ENCODE data around the gene AGRN.
"Not testable (repeated sequence)": the region's sequence is repeated elsewhere in the genome, so short reads cannot be mapped to it uniquely, and the experiment has no call there.

Gene AGRN

GRCh38 chr1:1024771-1025699, 5.1 kb downstream of the AGRN start:
- POLR2A ChIA-PET = no interaction called here
- DNase-seq = no peak
- 95% methylated on average over 19 of the region's 31 CpGs for WGBS (ENCODE audit: insufficient coverage)
- Histone ChIP-seq H3K27ac (ENCODE audit: insufficient read depth in 1 of 2, low read depth in 1 of 2, low read length in 2 of 2, poor library complexity in 1 of 2, severe bottlenecking in 2 of 2) (no peak overlapping the region), H3K36me3 (ENCODE audit: control insufficient read depth in 4 of 4, insufficient read depth in 4 of 4, low read length in 3 of 4) (no peaks in the 10 kb centered on the region), H3K27me3 (replicated peaks in 2 of 5; ENCODE audit: control insufficient read depth in 4 of 5, insufficient read depth in 5 of 5, low read length in 4 of 5) (peaks cover 0 to 44% (median 8%) of the 10 kb centered on the region in 5 experiments), H3K4me3 (ENCODE audit: control insufficient read depth in 1 of 7, extremely low read depth in 1 of 7, insufficient read depth in 4 of 7, low read depth in 2 of 7, low read length in 6 of 7) (no peak overlapping the region), H3K9me3 (ENCODE audit: control extremely low read depth in 1 of 5, control insufficient read depth in 4 of 5, insufficient read depth in 2 of 5, low read depth in 1 of 5, low read length in 4 of 5) (no peaks in the 10 kb centered on the region), H3K4me1 (ENCODE audit: control extremely low read depth in 1 of 4, control insufficient read depth in 4 of 4, insufficient read depth in 4 of 4, low read length in 3 of 4) (peaks cover 0 to 16% (median 13%) of the 10 kb centered on the region in 4 experiments)
- CTCF ChIA-PET = interaction anchor here (1.3 to 1.6 kb wide), 2 partner anchors 21 to 42 kb away, joined by 5 read pairs; no protein-coding TSS in a partner anchor

- Histone ChIP-seq H3K4me3 (ENCODE audit: control insufficient read depth in 1 of 7, extremely low read depth in 1 of 7, insufficient read depth in 4 of 7, low read depth in 2 of 7, low read length in 6 of 7) (no peak overlapping the region), H3K36me3 (ENCODE audit: control insufficient read depth in 4 of 4, insufficient read depth in 4 of 4, low read length in 3 of 4) (no peaks in the 10 kb centered on the region), H3K9me3 (ENCODE audit: control extremely low read depth in 1 of 5, control insufficient read depth in 4 of 5, insufficient read depth in 2 of 5, low read depth in 1 of 5, low read length in 4 of 5) (no peaks in the 10 kb centered on the region), H3K4me1 (ENCODE audit: control extremely low read depth in 1 of 4, control insufficient read depth in 4 of 4, insufficient read depth in 4 of 4, low read length in 3 of 4) (peaks cover 0 to 12% (median 10%) of the 10 kb centered on the region in 4 experiments), H3K27me3 (replicated peaks in 2 of 5; ENCODE audit: control insufficient read depth in 4 of 5, insufficient read depth in 5 of 5, low read length in 4 of 5) (peaks cover 0 to 38% (median 8%) of the 10 kb centered on the region in 5 experiments), H3K27ac (ENCODE audit: insufficient read depth in 1 of 2, low read depth in 1 of 2, low read length in 2 of 2, poor library complexity in 1 of 2, severe bottlenecking in 2 of 2) (no peak overlapping the region)
- DNase-seq = no peak
- ChIA-PET POLR2A (no interaction called here), CTCF (no interaction called here)
- WGBS (ENCODE audit: insufficient coverage) = 93% methylated on average over 7 of the region's 10 CpGs
These were observed 5.8 kb downstream of the AGRN start for GRCh38 chr1:1025730-1026129.

GRCh38 chr1:1026599-1027413, 6.9 kb downstream of the AGRN start:
- Histone ChIP-seq H3K27ac (ENCODE audit: insufficient read depth in 1 of 2, low read depth in 1 of 2, low read length in 2 of 2, poor library complexity in 1 of 2, severe bottlenecking in 2 of 2) (no peak overlapping the region), H3K4me3 (ENCODE audit: control insufficient read depth in 1 of 7, extremely low read depth in 1 of 7, insufficient read depth in 4 of 7, low read depth in 2 of 7, low read length in 6 of 7) (no peak overlapping the region), H3K27me3 (replicated peaks in 2 of 5; ENCODE audit: control insufficient read depth in 4 of 5, insufficient read depth in 5 of 5, low read length in 4 of 5) (peaks cover 0 to 36% (median 6%) of the 10 kb centered on the region in 5 experiments), H3K4me1 (ENCODE audit: control extremely low read depth in 1 of 4, control insufficient read depth in 4 of 4, insufficient read depth in 4 of 4, low read length in 3 of 4) (peaks cover 0 to 5% (median 2%) of the 10 kb centered on the region in 4 experiments), H3K36me3 (ENCODE audit: control insufficient read depth in 4 of 4, insufficient read depth in 4 of 4, low read length in 3 of 4) (no peaks in the 10 kb centered on the region), H3K9me3 (ENCODE audit: control extremely low read depth in 1 of 5, control insufficient read depth in 4 of 5, insufficient read depth in 2 of 5, low read depth in 1 of 5, low read length in 4 of 5) (no peaks in the 10 kb centered on the region)
- ChIA-PET CTCF (interaction anchor here (0.8 to 0.9 kb wide), 2 partner anchors 24 to 29 kb away, joined by 3 read pairs; no protein-coding TSS in a partner anchor), POLR2A (no interaction called here)
- DNase-seq = no peak
- WGBS (ENCODE audit: insufficient coverage) = 36% methylated on average over 11 of the region's 21 CpGs

GRCh38 chr1:1027791-1028190, 7.9 kb downstream of the AGRN start:
- H3K4me3 ChIP-seq (ENCODE audit: control insufficient read depth in 1 of 7, extremely low read depth in 1 of 7, insufficient read depth in 4 of 7, low read depth in 2 of 7, low read length in 6 of 7) = no peak overlapping the region
- WGBS (ENCODE audit: insufficient coverage) = 90% methylated on average over 14 of the region's 17 CpGs
- H3K9me3 ChIP-seq (ENCODE audit: control extremely low read depth in 1 of 5, control insufficient read depth in 4 of 5, insufficient read depth in 2 of 5, low read depth in 1 of 5, low read length in 4 of 5) = no peaks in the 10 kb centered on the region
- POLR2A ChIA-PET = no interaction called here
- no peak overlapping the region for H3K27ac ChIP-seq (ENCODE audit: insufficient read depth in 1 of 2, low read depth in 1 of 2, low read length in 2 of 2, poor library complexity in 1 of 2, severe bottlenecking in 2 of 2)
- peaks cover 0 to 7% (median 5%) of the 10 kb centered on the region in 4 experiments for H3K4me1 ChIP-seq (ENCODE audit: control extremely low read depth in 1 of 4, control insufficient read depth in 4 of 4, insufficient read depth in 4 of 4, low read length in 3 of 4)
- H3K36me3 ChIP-seq (ENCODE audit: control insufficient read depth in 4 of 4, insufficient read depth in 4 of 4, low read length in 3 of 4) = no peaks in the 10 kb centered on the region
- DNase-seq = no peak
- H3K27me3 ChIP-seq (replicated peaks in 2 of 5; ENCODE audit: control insufficient read depth in 4 of 5, insufficient read depth in 5 of 5, low read length in 4 of 5) = peaks cover 0 to 36% (median under 1%) of the 10 kb centered on the region in 5 experiments
- CTCF ChIA-PET = interaction anchor here (0.8 kb wide), 1 partner anchor 36 kb away, joined by 3 read pairs; no protein-coding TSS in a partner anchor

GRCh38 chr1:1030867-1031658, 11.1 kb downstream of the AGRN start:
- Histone ChIP-seq H3K27me3 (replicated peaks in 2 of 5; ENCODE audit: control insufficient read depth in 4 of 5, insufficient read depth in 5 of 5, low read length in 4 of 5) (peaks cover 0 to 58% (median 5%) of the 10 kb centered on the region in 5 experiments), H3K4me1 (ENCODE audit: control extremely low read depth in 1 of 4, control insufficient read depth in 4 of 4, insufficient read depth in 4 of 4, low read length in 3 of 4) (peaks cover 0 to 21% (median 19%) of the 10 kb centered on the region in 4 experiments)
- H3K9me3 ChIP-seq (ENCODE audit: control extremely low read depth in 1 of 5, control insufficient read depth in 4 of 5, insufficient read depth in 2 of 5, low read depth in 1 of 5, low read length in 4 of 5); DNase-seq; H3K4me3 ChIP-seq (ENCODE audit: control insufficient read depth in 1 of 7, extremely low read depth in 1 of 7, insufficient read depth in 4 of 7, low read depth in 2 of 7, low read length in 6 of 7); H3K27ac ChIP-seq (ENCODE audit: insufficient read depth in 1 of 2, low read depth in 1 of 2, low read length in 2 of 2, poor library complexity in 1 of 2, severe bottlenecking in 2 of 2); H3K36me3 ChIP-seq (ENCODE audit: control insufficient read depth in 4 of 4, insufficient read depth in 4 of 4, low read length in 3 of 4); POLR2A ChIA-PET: not testable (repeated sequence)
- CTCF ChIA-PET = interaction anchor here (0.7 to 2.8 kb wide), 8 partner anchors 10 to 261 kb away, joined by 3 to 12 read pairs (median 3); partner anchors contain the start of gene ISG15
- 97% methylated on average over 6 of the region's 7 CpGs for WGBS (ENCODE audit: insufficient coverage)

GRCh38 chr1:1031659-1032235, 11.8 kb downstream of the AGRN start:
- CTCF ChIA-PET = interaction anchor here (0.7 to 2.8 kb wide), 12 partner anchors 11 to 260 kb away, joined by 3 to 12 read pairs (median 3); partner anchors contain the start of gene ISG15
- H3K27me3 ChIP-seq (replicated peaks in 2 of 5; ENCODE audit: control insufficient read depth in 4 of 5, insufficient read depth in 5 of 5, low read length in 4 of 5) = peaks cover 0 to 63% (median 5%) of the 10 kb centered on the region in 5 experiments
- POLR2A ChIA-PET = no interaction called here

More at GRCh38 chr1:1031659-1032235, 11.8 kb downstream of the AGRN start:
- 89% methylated on average over 4 of the region's 11 CpGs for WGBS (ENCODE audit: insufficient coverage)
- H3K4me1 ChIP-seq (ENCODE audit: control extremely low read depth in 1 of 4, control insufficient read depth in 4 of 4, insufficient read depth in 4 of 4, low read length in 3 of 4) = peaks cover 0 to 21% (median 18%) of the 10 kb centered on the region in 4 experiments
- H3K4me3 ChIP-seq (ENCODE audit: control insufficient read depth in 1 of 7, extremely low read depth in 1 of 7, insufficient read depth in 4 of 7, low read depth in 2 of 7, low read length in 6 of 7) = no peak overlapping the region
- DNase-seq = no peak
- H3K9me3 ChIP-seq (ENCODE audit: control extremely low read depth in 1 of 5, control insufficient read depth in 4 of 5, insufficient read depth in 2 of 5, low read depth in 1 of 5, low read length in 4 of 5) = no peaks in the 10 kb centered on the region
- no peak overlapping the region for H3K27ac ChIP-seq (ENCODE audit: insufficient read depth in 1 of 2, low read depth in 1 of 2, low read length in 2 of 2, poor library complexity in 1 of 2, severe bottlenecking in 2 of 2)
- no peaks in the 10 kb centered on the region for H3K36me3 ChIP-seq (ENCODE audit: control insufficient read depth in 4 of 4, insufficient read depth in 4 of 4, low read length in 3 of 4)
